Endothelial cell (in vitro differentiated cells): ENCODE data around the gene KIR3DL1. TPM values are rescaled to one million over a fixed set of nuclear protein-coding genes. Genes with fewer than 3 reads are reported as not detected.
"Not testable (repeated sequence)": the region's sequence is repeated elsewhere in the genome, so short reads cannot be mapped to it uniquely, and the experiment has no call there.

ENCODE experiments used
- DNase-seq: peaks from one replicate; pipeline ENCODE4 v3.0.0; 2021; ENCODE audit warnings: low spot score
- H3K27ac Mint-ChIP-seq: one replicate; pipeline ENCODE4 v1.8.0; 2021; ENCODE audit warnings: mixed read lengths, inconsistent platforms; ENCODE audit not compliant: unreplicated experiment
- H3K27me3 Mint-ChIP-seq: one replicate; pipeline ENCODE4 v1.8.0; 2021; ENCODE audit warnings: mild to moderate bottlenecking, moderate library complexity, mixed read lengths, inconsistent platforms; ENCODE audit not compliant: unreplicated experiment
- H3K36me3 Mint-ChIP-seq: one replicate; pipeline ENCODE4 v1.8.0; 2021; ENCODE audit warnings: mild to moderate bottlenecking, low read depth, mixed read lengths, inconsistent platforms; ENCODE audit not compliant: unreplicated experiment
- H3K4me1 Mint-ChIP-seq: one replicate; pipeline ENCODE4 v1.8.0; 2021; ENCODE audit warnings: mild to moderate bottlenecking, mixed read lengths, inconsistent platforms; ENCODE audit not compliant: unreplicated experiment
- H3K4me3 Mint-ChIP-seq: one replicate; pipeline ENCODE4 v1.8.0; 2021; ENCODE audit warnings: mild to moderate bottlenecking, mixed read lengths, inconsistent platforms; ENCODE audit not compliant: unreplicated experiment
- H3K9me3 Mint-ChIP-seq: one replicate; pipeline ENCODE4 v1.8.0; 2021; ENCODE audit warnings: mixed read lengths, inconsistent platforms; ENCODE audit not compliant: unreplicated experiment
- total RNA-seq: library from RNA; stranded (reverse); fragmentation: NEBNext Ultra II Directional; extraction: Animal tissue kit (Norgen Biotek cat#: 25700); gene quantifications from one replicate; pipeline ENCODE4 v1.2.1, GENCODE V29; 2021; ENCODE audit not compliant: unreplicated experiment
- TF ChIP-seq, protein P1 (sequence below): fragments of 200-600 bp; sonication (generic); IDR thresholded peaks from one replicate; pipeline ENCODE4 v1.5.0; 2021; ENCODE audit warnings: antibody characterized with exemption; ENCODE audit not compliant: unreplicated experiment

The KIR3DL1 gene
- total RNA-seq, 1 donor from 2014 or later, result not detected

DNA sequence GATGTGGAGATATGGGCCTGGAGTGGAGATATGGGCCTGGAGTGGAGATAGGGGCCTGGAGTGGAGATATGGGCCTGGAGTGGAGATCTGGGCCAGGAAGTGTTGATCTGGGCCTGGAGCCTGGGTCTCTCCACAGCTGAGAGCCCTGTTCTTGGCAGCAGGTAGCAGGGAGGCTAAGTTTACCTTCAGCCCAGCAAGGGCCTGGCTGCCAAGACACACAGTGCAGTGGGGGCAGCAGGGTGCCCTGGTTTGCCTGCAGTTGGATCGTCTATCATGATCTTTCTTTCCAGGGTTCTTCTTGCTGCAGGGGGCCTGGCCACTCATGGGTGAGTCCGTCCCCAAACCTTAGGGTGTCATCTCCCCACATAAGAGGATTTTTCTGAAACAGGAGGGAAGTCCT lies 34.7 kb downstream of the KIR3DL1 start:
- Mint-ChIP-seq H3K4me3 (no peak overlapping the region), H3K27ac (no peak overlapping the region), H3K4me1 (no peaks in the 10 kb centered on the region), H3K36me3 (peaks cover 28% of the 10 kb centered on the region), H3K27me3 (peaks cover 14% of the 10 kb centered on the region), H3K9me3 (peaks cover 61% of the 10 kb centered on the region)
- DNase-seq, result no peak
- TF ChIP-seq, protein P1, sequence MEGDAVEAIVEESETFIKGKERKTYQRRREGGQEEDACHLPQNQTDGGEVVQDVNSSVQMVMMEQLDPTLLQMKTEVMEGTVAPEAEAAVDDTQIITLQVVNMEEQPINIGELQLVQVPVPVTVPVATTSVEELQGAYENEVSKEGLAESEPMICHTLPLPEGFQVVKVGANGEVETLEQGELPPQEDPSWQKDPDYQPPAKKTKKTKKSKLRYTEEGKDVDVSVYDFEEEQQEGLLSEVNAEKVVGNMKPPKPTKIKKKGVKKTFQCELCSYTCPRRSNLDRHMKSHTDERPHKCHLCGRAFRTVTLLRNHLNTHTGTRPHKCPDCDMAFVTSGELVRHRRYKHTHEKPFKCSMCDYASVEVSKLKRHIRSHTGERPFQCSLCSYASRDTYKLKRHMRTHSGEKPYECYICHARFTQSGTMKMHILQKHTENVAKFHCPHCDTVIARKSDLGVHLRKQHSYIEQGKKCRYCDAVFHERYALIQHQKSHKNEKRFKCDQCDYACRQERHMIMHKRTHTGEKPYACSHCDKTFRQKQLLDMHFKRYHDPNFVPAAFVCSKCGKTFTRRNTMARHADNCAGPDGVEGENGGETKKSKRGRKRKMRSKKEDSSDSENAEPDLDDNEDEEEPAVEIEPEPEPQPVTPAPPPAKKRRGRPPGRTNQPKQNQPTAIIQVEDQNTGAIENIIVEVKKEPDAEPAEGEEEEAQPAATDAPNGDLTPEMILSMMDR, result no peak

DNA sequence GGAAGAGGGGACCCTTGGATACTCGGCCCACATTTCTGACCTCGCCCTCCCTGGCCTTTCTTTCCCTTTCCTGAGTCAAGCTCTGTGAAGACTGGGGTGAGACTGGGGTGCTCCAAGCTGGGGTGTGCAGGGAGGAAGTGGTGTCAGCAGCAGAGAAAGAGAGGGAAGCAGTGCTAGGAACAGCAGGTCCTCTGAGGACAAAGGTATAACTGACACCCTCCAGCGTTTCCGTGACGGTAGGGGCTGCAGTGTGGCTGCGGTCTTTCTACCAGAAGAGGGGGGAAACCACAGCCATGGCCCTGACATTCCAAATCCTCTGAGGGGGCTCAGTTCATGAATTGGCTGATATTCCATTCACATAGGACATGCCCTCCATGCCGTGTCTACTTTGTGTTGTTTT lies 35.1 kb downstream of the KIR3DL1 start:
- H3K27me3 Mint-ChIP-seq, result peaks cover 14% of the 10 kb centered on the region
- H3K4me3 Mint-ChIP-seq, result no peak overlapping the region
- DNase-seq, result no peak
- H3K27ac Mint-ChIP-seq, result no peak overlapping the region
- TF ChIP-seq, protein P1, result no peak
- peaks cover 59% of the 10 kb centered on the region for H3K9me3 Mint-ChIP-seq
- H3K4me1 Mint-ChIP-seq, result no peaks in the 10 kb centered on the region
- peaks cover 26% of the 10 kb centered on the region for H3K36me3 Mint-ChIP-seq

DNA sequence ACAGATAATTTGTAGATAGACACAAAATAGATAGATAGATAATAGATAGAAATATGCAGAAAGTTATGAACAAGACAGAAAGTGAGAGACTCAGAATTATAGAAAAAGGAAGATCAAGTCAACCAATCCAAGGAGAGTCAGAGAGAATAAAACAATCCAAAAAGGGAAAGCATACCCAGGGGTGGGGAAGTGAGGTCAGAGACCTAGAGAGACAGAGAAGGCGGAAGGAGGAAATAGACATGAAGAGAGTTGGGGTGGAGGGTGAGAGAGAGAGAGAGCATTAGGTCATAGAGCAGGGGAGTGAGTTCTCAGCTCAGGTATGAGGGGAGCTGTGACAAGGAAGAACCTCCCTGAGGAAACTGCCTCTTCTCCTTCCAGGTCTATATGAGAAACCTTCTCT lies 39.0 kb downstream of the KIR3DL1 start:
- Mint-ChIP-seq H3K9me3 (peaks cover 54% of the 10 kb centered on the region), H3K36me3 (peaks cover 19% of the 10 kb centered on the region)
- H3K27me3 Mint-ChIP-seq, DNase-seq, H3K4me3 Mint-ChIP-seq, H3K27ac Mint-ChIP-seq, H3K4me1 Mint-ChIP-seq: not testable (repeated sequence)

DNA sequence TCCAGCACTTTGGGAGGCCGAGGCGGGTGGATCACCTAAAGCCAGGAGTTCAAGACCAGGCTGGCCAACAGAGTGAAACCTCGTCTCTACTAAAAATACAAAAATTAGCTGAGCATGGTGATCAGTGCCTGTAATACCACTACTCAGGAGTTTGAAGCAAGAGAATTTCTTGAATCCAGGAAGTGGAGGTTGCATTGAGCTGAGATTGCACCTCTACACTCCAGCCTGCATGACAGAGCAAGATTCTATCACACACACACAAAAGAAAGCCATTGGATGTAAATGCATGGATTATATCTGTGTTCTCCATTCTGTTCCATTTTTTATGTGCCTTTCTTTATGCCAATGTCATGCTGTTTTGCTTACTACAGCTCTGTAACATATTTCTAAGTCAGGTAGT lies 42.2 kb downstream of the KIR3DL1 start:
- not testable (repeated sequence) for H3K27ac Mint-ChIP-seq, H3K4me3 Mint-ChIP-seq, DNase-seq, H3K4me1 Mint-ChIP-seq, H3K27me3 Mint-ChIP-seq
- peaks cover 38% of the 10 kb centered on the region for H3K9me3 Mint-ChIP-seq
- H3K36me3 Mint-ChIP-seq, result peaks cover 14% of the 10 kb centered on the region

DNA sequence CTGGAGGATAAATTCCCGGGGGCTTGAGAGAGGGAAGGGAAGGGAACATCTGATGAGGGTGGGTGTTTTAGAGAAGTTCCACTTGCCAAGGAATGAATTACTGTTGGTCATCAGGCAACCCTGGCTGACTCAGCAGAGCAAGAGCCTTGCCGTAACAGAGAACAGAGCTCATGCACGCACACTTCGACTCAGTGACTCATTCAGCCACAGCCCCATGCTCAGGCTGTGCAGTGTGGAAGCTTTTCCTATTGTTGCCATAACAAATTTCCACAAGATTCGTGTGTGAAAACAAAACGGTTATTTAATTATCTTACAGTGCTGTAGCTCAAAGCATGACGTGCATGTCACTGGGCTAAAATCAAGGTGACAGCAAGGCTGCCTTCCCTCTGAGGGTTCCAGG lies 43.2 kb downstream of the KIR3DL1 start:
- H3K36me3 Mint-ChIP-seq, result peaks cover 14% of the 10 kb centered on the region
- not testable (repeated sequence) for H3K27ac Mint-ChIP-seq, H3K4me3 Mint-ChIP-seq, H3K27me3 Mint-ChIP-seq, DNase-seq, H3K4me1 Mint-ChIP-seq
- peaks cover 32% of the 10 kb centered on the region for H3K9me3 Mint-ChIP-seq

DNA sequence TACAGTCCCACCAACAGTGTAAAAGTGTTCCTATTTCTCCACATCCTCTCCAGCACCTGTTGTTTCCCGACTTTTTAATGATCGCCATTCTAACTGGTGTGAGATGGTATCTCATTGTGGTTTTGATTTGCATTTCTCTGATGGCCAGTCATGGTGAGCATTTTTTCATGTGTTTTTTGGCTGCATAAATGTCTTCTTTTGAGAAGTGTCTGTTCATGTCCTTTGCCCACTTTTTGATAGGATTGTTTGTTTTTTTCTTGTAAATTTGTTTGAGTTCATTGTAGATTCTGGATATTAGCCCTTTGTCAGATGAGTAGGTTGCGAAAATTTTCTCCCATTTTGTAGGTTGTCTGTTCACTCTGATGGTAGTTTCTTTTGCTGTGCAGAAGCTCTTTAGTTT lies 47.2 kb downstream of the KIR3DL1 start:
- not testable (repeated sequence) for H3K4me3 Mint-ChIP-seq, DNase-seq, H3K27ac Mint-ChIP-seq, H3K27me3 Mint-ChIP-seq, H3K4me1 Mint-ChIP-seq
- H3K9me3 Mint-ChIP-seq, result peaks cover 21% of the 10 kb centered on the region
- peaks cover 13% of the 10 kb centered on the region for H3K36me3 Mint-ChIP-seq

DNA sequence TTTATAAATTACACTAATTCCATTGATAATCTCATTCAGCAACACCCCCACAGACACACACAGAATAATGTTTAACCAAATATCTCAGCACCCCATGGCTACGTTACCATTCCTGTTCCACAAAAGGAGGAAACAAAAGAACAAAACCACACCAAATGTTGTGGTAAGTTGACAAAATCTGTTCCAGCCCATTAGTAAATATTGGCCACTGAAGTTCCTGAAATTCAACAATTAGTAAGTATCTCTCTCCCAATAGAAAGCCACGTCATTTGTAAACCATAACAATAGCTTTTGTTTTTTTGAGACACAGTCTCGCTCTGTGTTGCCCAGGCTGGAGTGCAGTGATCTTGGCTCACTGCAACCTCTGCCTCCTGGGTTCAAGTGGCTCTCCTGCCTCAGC lies 55.4 kb downstream of the KIR3DL1 start:
- H3K4me1 Mint-ChIP-seq, result peaks cover 6% of the 10 kb centered on the region
- TF ChIP-seq, protein P1, result no peak
- no peak for DNase-seq
- H3K27me3 Mint-ChIP-seq, result no peaks in the 10 kb centered on the region
- H3K4me3 Mint-ChIP-seq, result no peak overlapping the region
- H3K27ac Mint-ChIP-seq, result no peak overlapping the region
- H3K36me3 Mint-ChIP-seq, result peaks cover 5% of the 10 kb centered on the region
- H3K9me3 Mint-ChIP-seq, result peaks cover 7% of the 10 kb centered on the region
